ENCODE data around the gene AASS. TPM values are rescaled to one million over a fixed set of nuclear protein-coding genes. Genes with fewer than 3 reads are reported as not detected.
"Not testable (repeated sequence)": the region's sequence is repeated elsewhere in the genome, so short reads cannot be mapped to it uniquely, and the experiment has no call there.

Gene AASS
- total and polyA plus RNA-seq, 2 experiments from 2014 or later = 17.3 to 41.9 TPM

GRCh38 chr7:122135275-122135674 is 8.8 kb downstream of the AASS start:
- WGBS (ENCODE audit: low lambda C conversion rate, missing lambda C conversion rate) = 95% methylated on average over 4 of the region's 4 CpGs
- no peak overlapping the region for H3K4me2 ChIP-seq
- H3K79me2 ChIP-seq = peaks cover 59% of the 10 kb centered on the region
- no peak overlapping the region for H2AFZ ChIP-seq
- no peaks in the 10 kb centered on the region for H3K9me3 ChIP-seq (ENCODE audit: low read depth)
- DNase-seq (ENCODE audit: low spot score) = no peak
- H3K4me3 ChIP-seq = no peak overlapping the region
- H3K27me3 ChIP-seq = no peaks in the 10 kb centered on the region
- H4K20me1 ChIP-seq (ENCODE audit: insufficient read depth, poor library complexity, severe bottlenecking) = peaks cover 12% of the 10 kb centered on the region
- H3K4me1 ChIP-seq (ENCODE audit: insufficient read depth) = peaks cover 16% of the 10 kb centered on the region
- H3K27ac ChIP-seq = no peak overlapping the region
- TF ChIP-seq CTCF (IDR thresholded peaks at IDR 0.05; ENCODE audit: poor library complexity) = no peak
- H3K9me2 ChIP-seq (replicated peaks; ENCODE audit: insufficient read depth) = no peaks in the 10 kb centered on the region
- H3K36me3 ChIP-seq (replicated peaks; ENCODE audit: insufficient read depth, low read depth) = no peaks in the 10 kb centered on the region

- not testable (repeated sequence) for H3K4me3 ChIP-seq; H3K4me2 ChIP-seq; H3K27me3 ChIP-seq; H3K36me3 ChIP-seq (replicated peaks; ENCODE audit: insufficient read depth, low read depth); H3K9me3 ChIP-seq (ENCODE audit: low read depth); H2AFZ ChIP-seq; H3K9me2 ChIP-seq (replicated peaks; ENCODE audit: insufficient read depth); DNase-seq (ENCODE audit: low spot score); H3K27ac ChIP-seq
- H4K20me1 ChIP-seq (ENCODE audit: insufficient read depth, poor library complexity, severe bottlenecking) = peaks cover 12% of the 10 kb centered on the region
- 95% methylated on average over 3 of the region's 3 CpGs for WGBS (ENCODE audit: low lambda C conversion rate, missing lambda C conversion rate)
- H3K4me1 ChIP-seq (ENCODE audit: insufficient read depth) = peaks cover 16% of the 10 kb centered on the region
- H3K79me2 ChIP-seq = peaks cover 56% of the 10 kb centered on the region
These were observed 9.3 kb downstream of the AASS start for GRCh38 chr7:122134793-122135192.

- no peak for TF ChIP-seq CTCF (IDR thresholded peaks at IDR 0.05; ENCODE audit: poor library complexity)
- no peak for TF ChIP-seq EZH2 (IDR thresholded peaks at IDR 0.05; ENCODE audit: borderline replicate concordance)
- no peak for TF ChIP-seq EZH2phosphoT487 (IDR thresholded peaks at IDR 0.05; ENCODE audit: low read depth, severe bottlenecking, unreplicated experiment)
- Histone ChIP-seq H3K9me3 (ENCODE audit: low read depth) (no peaks in the 10 kb centered on the region), H3K36me3 (replicated peaks; ENCODE audit: insufficient read depth, low read depth) (no peaks in the 10 kb centered on the region), H3K4me3 (no peak overlapping the region), H3K9me2 (replicated peaks; ENCODE audit: insufficient read depth) (no peaks in the 10 kb centered on the region), H2AFZ (no peak overlapping the region), H3K4me2 (no peak overlapping the region), H3K27ac (no peak overlapping the region), H4K20me1 (ENCODE audit: insufficient read depth, poor library complexity, severe bottlenecking) (peaks cover 12% of the 10 kb centered on the region), H3K27me3 (no peaks in the 10 kb centered on the region), H3K79me2 (peaks cover 43% of the 10 kb centered on the region), H3K4me1 (ENCODE audit: insufficient read depth) (peaks cover 16% of the 10 kb centered on the region)
- no peak for DNase-seq (ENCODE audit: low spot score)
- WGBS (ENCODE audit: low lambda C conversion rate, missing lambda C conversion rate) = 96% methylated on average over 8 of the region's 8 CpGs
These were observed 10.6 kb downstream of the AASS start for GRCh38 chr7:122133477-122133876.

- Histone ChIP-seq H2AFZ (no peak overlapping the region), H3K9me2 (replicated peaks; ENCODE audit: insufficient read depth) (no peaks in the 10 kb centered on the region), H3K4me3 (no peak overlapping the region), H3K27me3 (no peaks in the 10 kb centered on the region), H4K20me1 (ENCODE audit: insufficient read depth, poor library complexity, severe bottlenecking) (peaks cover 6% of the 10 kb centered on the region), H3K4me2 (no peak overlapping the region), H3K27ac (no peak overlapping the region), H3K36me3 (replicated peaks; ENCODE audit: insufficient read depth, low read depth) (no peaks in the 10 kb centered on the region), H3K4me1 (ENCODE audit: insufficient read depth) (peaks cover 8% of the 10 kb centered on the region), H3K9me3 (ENCODE audit: low read depth) (no peaks in the 10 kb centered on the region), H3K79me2 (peaks cover 33% of the 10 kb centered on the region)
- 90% methylated on average over 2 of the region's 2 CpGs for WGBS (ENCODE audit: low lambda C conversion rate, missing lambda C conversion rate)
- TF ChIP-seq EZH2 (IDR thresholded peaks at IDR 0.05; ENCODE audit: borderline replicate concordance) = no peak
- no peak for DNase-seq (ENCODE audit: low spot score)
These were observed 11.7 kb downstream of the AASS start for GRCh38 chr7:122132341-122132740.

GRCh38 chr7:122123746-122124145 is 20.3 kb downstream of the AASS start:
- H3K4me3 ChIP-seq = no peak overlapping the region

More at GRCh38 chr7:122123746-122124145, 20.3 kb downstream of the AASS start:
- Histone ChIP-seq H3K27ac (no peak overlapping the region), H3K4me2 (no peak overlapping the region), H3K36me3 (replicated peaks; ENCODE audit: insufficient read depth, low read depth) (no peaks in the 10 kb centered on the region), H3K9me2 (replicated peaks; ENCODE audit: insufficient read depth) (no peaks in the 10 kb centered on the region), H2AFZ (no peak overlapping the region), H4K20me1 (ENCODE audit: insufficient read depth, poor library complexity, severe bottlenecking) (no peaks in the 10 kb centered on the region), H3K9me3 (ENCODE audit: low read depth) (no peaks in the 10 kb centered on the region), H3K4me1 (ENCODE audit: insufficient read depth) (no peaks in the 10 kb centered on the region), H3K79me2 (no peaks in the 10 kb centered on the region), H3K27me3 (no peaks in the 10 kb centered on the region)
- DNase-seq (ENCODE audit: low spot score) = no peak
- TF ChIP-seq EZH2phosphoT487 (IDR thresholded peaks at IDR 0.05; ENCODE audit: low read depth, severe bottlenecking, unreplicated experiment) (no peak), CTCF (IDR thresholded peaks at IDR 0.05; ENCODE audit: poor library complexity) (no peak), EZH2 (IDR thresholded peaks at IDR 0.05; ENCODE audit: borderline replicate concordance) (no peak)
